CD4-positive, CD25-positive, alpha-beta regulatory T cell (primary cell): ENCODE data around the gene LAIR1. TPM values are rescaled to one million over a fixed set of nuclear protein-coding genes. Genes with fewer than 3 reads are reported as not detected.
A peak's percentile ranks its signal among the peaks of the same experiment; 100 is the strongest.

Source experiments
- ATAC-seq, 2 donors: fragments of 150-1000 bp; cut with Tn5 transposase; one replicate each; pipeline ENCODE4 v1.10.0; 2021; ENCODE audit warnings: low read depth in 2 of 2, moderate number of reproducible peaks in 2 of 2, moderate library complexity in 1 of 2
- DNase-seq, 3 donors: peaks; one replicate each; pipeline versions ENCODE4 v3.0.0 to v3.0.0-alpha.2; 2012 to 2022; ENCODE audit warnings: mixed read lengths in 1 of 3
- H3K27ac ChIP-seq: one replicate; pipeline ENCODE4 v1.7.0; 2013; ENCODE audit warnings: mild to moderate bottlenecking, low read length; ENCODE audit not compliant: insufficient read depth, poor library complexity, severe bottlenecking
- H3K27me3 ChIP-seq: one replicate; pipeline ENCODE4 v1.7.0; 2013; ENCODE audit warnings: low read length; ENCODE audit not compliant: control insufficient read depth, insufficient read depth
- H3K36me3 ChIP-seq: one replicate; pipeline ENCODE4 v1.7.0; 2013; ENCODE audit warnings: mild to moderate bottlenecking, low read length, moderate library complexity; ENCODE audit not compliant: control insufficient read depth, insufficient read depth
- H3K4me1 ChIP-seq: 2 replicates; pipeline ENCODE4 v1.7.0; 2013; ENCODE audit warnings: mild to moderate bottlenecking, low read length; ENCODE audit not compliant: insufficient read depth, control insufficient read depth, poor library complexity, severe bottlenecking
- H3K4me3 ChIP-seq: one replicate; pipeline ENCODE4 v1.7.0; 2013; ENCODE audit warnings: low read depth, mild to moderate bottlenecking, low read length, moderate library complexity
- H3K9me3 ChIP-seq, 2 experiments: 1 replicate in 1 of 2; 2 replicates in 1 of 2; pipeline ENCODE4 v1.7.0; 2013; ENCODE audit warnings: low read length in 2 of 2, mild to moderate bottlenecking in 1 of 2, moderate library complexity in 1 of 2; ENCODE audit not compliant: control insufficient read depth in 2 of 2
- H3K27ac Mint-ChIP-seq, 3 donors: one replicate each; pipeline ENCODE4 v1.8.0; 2020 to 2022; ENCODE audit warnings: mild to moderate bottlenecking in 3 of 3, mixed read lengths in 3 of 3, moderate library complexity in 2 of 3
- H3K27me3 Mint-ChIP-seq: one replicate; pipeline ENCODE4 v1.8.0; 2022; ENCODE audit warnings: mild to moderate bottlenecking, mixed read lengths
- H3K36me3 Mint-ChIP-seq: one replicate; pipeline ENCODE4 v1.8.0; 2020; ENCODE audit warnings: mixed read lengths
- H3K4me1 Mint-ChIP-seq, 4 donors: one replicate each; pipeline ENCODE4 v1.8.0; 2020 to 2022; ENCODE audit warnings: mixed read lengths in 4 of 4, mild to moderate bottlenecking in 1 of 4
- H3K4me3 Mint-ChIP-seq, 4 donors: one replicate each; pipeline ENCODE4 v1.8.0; 2020 to 2022; ENCODE audit warnings: mild to moderate bottlenecking in 4 of 4, mixed read lengths in 4 of 4, moderate library complexity in 3 of 4
- H3K9me3 Mint-ChIP-seq, 7 donors: one replicate each; pipeline ENCODE4 v1.8.0; 2020 to 2022; ENCODE audit warnings: mixed read lengths in 7 of 7, mild to moderate bottlenecking in 3 of 7, moderate library complexity in 2 of 7
- polyA plus RNA-seq, 4 donors: library from polyadenylated mRNA; unstranded; fragments of 300-500 nt; fragmentation: Illumina TruSeq; gene quantifications; one replicate each; pipeline ENCODE4 v1.2.3, GENCODE V29; 2021
- total RNA-seq: library from RNA; stranded (reverse); gene quantifications from one replicate; pipeline ENCODE4 v1.2.3, GENCODE V29; 2022

LAIR1 gene
- total and polyA plus RNA-seq, 5 donors from 2014 or later: 33.2 to 61.8 (median 42.4) TPM

DNA sequence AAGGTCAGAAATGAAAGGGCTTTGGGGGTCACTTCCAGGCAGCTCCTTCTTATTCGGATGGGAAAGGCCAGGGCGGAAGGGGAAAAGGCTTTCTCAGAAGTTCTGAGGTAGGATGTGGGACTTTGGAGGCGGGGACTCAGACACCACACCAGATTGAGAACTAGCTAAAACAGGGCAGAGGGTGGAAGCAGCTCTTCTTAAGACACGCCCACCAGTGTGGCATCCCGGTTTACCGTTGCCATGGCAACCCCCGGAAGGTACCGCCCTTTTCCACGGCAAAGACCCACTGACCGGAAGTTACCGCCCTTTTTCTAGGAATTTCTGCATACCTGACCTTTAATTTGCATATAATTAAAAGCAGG lies 48.0 kb downstream of the LAIR1 start:
- peaks cover 45% of the 10 kb centered on the region for H3K27me3 Mint-ChIP-seq
- no peaks in the 10 kb centered on the region for H3K9me3 ChIP-seq
- H3K27ac Mint-ChIP-seq: no peak overlapping the region
- H3K4me1 Mint-ChIP-seq: peaks cover 0 to 8% (median 3%) of the 10 kb centered on the region in 4 donors
- H3K36me3 Mint-ChIP-seq: no peaks in the 10 kb centered on the region
- no peaks in the 10 kb centered on the region for H3K4me1 ChIP-seq
- DNase-seq: peak in 1 of 3 donors; percentile 18
- no peaks in the 10 kb centered on the region for H3K36me3 ChIP-seq
- H3K27me3 ChIP-seq: peaks cover 3% of the 10 kb centered on the region
- H3K4me3 ChIP-seq: no peak overlapping the region
- H3K9me3 Mint-ChIP-seq: no peaks in the 10 kb centered on the region
- H3K27ac ChIP-seq: no peak overlapping the region
- no peak overlapping the region for H3K4me3 Mint-ChIP-seq
- ATAC-seq: no peak

- Mint-ChIP-seq H3K4me1 (peaks cover 0 to 8% (median 3%) of the 10 kb centered on the region in 4 donors), H3K9me3 (no peaks in the 10 kb centered on the region), H3K27ac (no peak overlapping the region), H3K36me3 (no peaks in the 10 kb centered on the region), H3K27me3 (peaks cover 45% of the 10 kb centered on the region), H3K4me3 (no peak overlapping the region)
- Histone ChIP-seq H3K4me1 (no peaks in the 10 kb centered on the region), H3K4me3 (no peak overlapping the region), H3K27me3 (peaks cover 3% of the 10 kb centered on the region), H3K9me3 (no peaks in the 10 kb centered on the region), H3K36me3 (no peaks in the 10 kb centered on the region), H3K27ac (no peak overlapping the region)
- DNase-seq: no peak
- no peak for ATAC-seq
Measured at GRCh38 chr19:54315956-54316355, 48.8 kb downstream of the LAIR1 start.

- Mint-ChIP-seq H3K9me3 (no peaks in the 10 kb centered on the region), H3K4me3 (no peak within 1 kb of the TSS), H3K27me3 (peaks cover 46% of the 10 kb centered on the region), H3K4me1 (peaks cover 0 to 8% (median 3%) of the 10 kb centered on the region in 4 donors), H3K36me3 (no peaks in the 10 kb centered on the region), H3K27ac (no peak within 1 kb of the TSS)
- Histone ChIP-seq H3K27ac (no peak within 1 kb of the TSS), H3K4me1 (no peaks in the 10 kb centered on the region), H3K36me3 (no peaks in the 10 kb centered on the region), H3K4me3 (no peak within 1 kb of the TSS), H3K27me3 (no peaks in the 10 kb centered on the region), H3K9me3 (no peaks in the 10 kb centered on the region)
- DNase-seq: no peak
- peak in 1 of 2 donors; percentile 34 for ATAC-seq
Measured at GRCh38 chr19:54312436-54313377, 52.0 kb downstream of the LAIR1 start, which contains the start of gene LILRA5. TSS of gene LILRA5 (minus strand) at chr19:54313166. CDS start at chr19:54313019, 147 bp downstream.

GRCh38 chr19:54312011-54312410 lies 52.7 kb downstream of the LAIR1 start:
- H3K27ac ChIP-seq: no peak overlapping the region
- no peaks in the 10 kb centered on the region for H3K4me1 ChIP-seq
- ATAC-seq (no peak), DNase-seq (no peak)
- H3K27me3 ChIP-seq: no peaks in the 10 kb centered on the region
- no peak overlapping the region for H3K27ac Mint-ChIP-seq
- peaks cover 0 to 6% (median 3%) of the 10 kb centered on the region in 4 donors for H3K4me1 Mint-ChIP-seq
- peaks cover 42% of the 10 kb centered on the region for H3K27me3 Mint-ChIP-seq
- H3K4me3 ChIP-seq: no peak overlapping the region
- no peaks in the 10 kb centered on the region for H3K9me3 ChIP-seq
- no peaks in the 10 kb centered on the region for H3K9me3 Mint-ChIP-seq
- H3K36me3 Mint-ChIP-seq: no peaks in the 10 kb centered on the region
- no peak overlapping the region for H3K4me3 Mint-ChIP-seq
- no peaks in the 10 kb centered on the region for H3K36me3 ChIP-seq

GRCh38 chr19:54311486-54311885 lies 53.2 kb downstream of the LAIR1 start:
- H3K9me3 Mint-ChIP-seq: no peaks in the 10 kb centered on the region
- no peak overlapping the region for H3K27ac ChIP-seq
- no peaks in the 10 kb centered on the region for H3K27me3 ChIP-seq
- DNase-seq: no peak
- no peak for ATAC-seq
- no peak overlapping the region for H3K4me3 ChIP-seq
- H3K4me3 Mint-ChIP-seq: no peak overlapping the region
- no peaks in the 10 kb centered on the region for H3K4me1 ChIP-seq
- H3K9me3 ChIP-seq: no peaks in the 10 kb centered on the region
- H3K36me3 Mint-ChIP-seq: no peaks in the 10 kb centered on the region
- no peak overlapping the region for H3K27ac Mint-ChIP-seq
- no peaks in the 10 kb centered on the region for H3K36me3 ChIP-seq
- peaks cover 0 to 3% (median 2%) of the 10 kb centered on the region in 4 donors for H3K4me1 Mint-ChIP-seq
- peaks cover 41% of the 10 kb centered on the region for H3K27me3 Mint-ChIP-seq

DNA sequence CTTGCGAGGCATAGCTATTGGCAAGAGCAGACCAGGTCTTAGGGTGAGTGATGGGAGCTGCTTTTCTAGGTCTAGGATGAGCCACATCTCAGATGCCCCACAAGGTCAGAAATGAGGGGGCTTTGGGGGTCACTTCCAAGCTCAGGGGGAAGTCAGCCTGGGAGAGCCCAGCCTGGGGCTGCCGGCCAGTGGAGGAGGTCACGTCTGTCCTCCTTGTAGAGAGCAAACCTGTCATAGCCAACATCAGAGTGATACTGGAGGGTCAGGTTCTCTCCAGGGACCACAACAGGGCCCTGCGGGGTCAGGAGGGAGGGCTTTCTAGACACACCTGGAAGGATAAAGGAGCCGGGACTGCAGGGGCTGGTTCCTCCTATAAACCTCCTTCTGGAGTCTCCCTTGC lies 54.2 kb downstream of the LAIR1 start:
- Mint-ChIP-seq H3K27me3 (peaks cover 37% of the 10 kb centered on the region), H3K4me1 (peaks cover 0 to 4% (median 0%) of the 10 kb centered on the region in 4 donors), H3K9me3 (no peaks in the 10 kb centered on the region), H3K36me3 (no peaks in the 10 kb centered on the region), H3K27ac (no peak overlapping the region), H3K4me3 (no peak overlapping the region)
- Histone ChIP-seq H3K27me3 (no peaks in the 10 kb centered on the region), H3K27ac (no peak overlapping the region), H3K36me3 (no peaks in the 10 kb centered on the region), H3K4me1 (no peaks in the 10 kb centered on the region), H3K4me3 (no peak overlapping the region), H3K9me3 (no peaks in the 10 kb centered on the region)
- DNase-seq (no peak), ATAC-seq (no peak)

GRCh38 chr19:54309811-54310210 lies 54.9 kb downstream of the LAIR1 start:
- no peaks in the 10 kb centered on the region for H3K27me3 ChIP-seq
- H3K4me1 ChIP-seq: no peaks in the 10 kb centered on the region
- H3K4me3 ChIP-seq: no peak overlapping the region
- H3K36me3 ChIP-seq: no peaks in the 10 kb centered on the region
- Mint-ChIP-seq H3K4me1 (peaks cover 0 to 11% (median 0%) of the 10 kb centered on the region in 4 donors), H3K27me3 (peaks cover 36% of the 10 kb centered on the region), H3K27ac (no peak overlapping the region), H3K4me3 (no peak overlapping the region), H3K36me3 (no peaks in the 10 kb centered on the region), H3K9me3 (peaks cover 0 to 2% (median 0%) of the 10 kb centered on the region in 7 donors)
- no peaks in the 10 kb centered on the region for H3K9me3 ChIP-seq
- ATAC-seq (no peak), DNase-seq (no peak)
- H3K27ac ChIP-seq: no peak overlapping the region
